ENCODE data around the gene KAT7. TPM values are rescaled to one million over a fixed set of nuclear protein-coding genes. Genes with fewer than 3 reads are reported as not detected.
A peak's percentile ranks its signal among the peaks of the same experiment; 100 is the strongest.

The KAT7 gene
- total RNA-seq, 1 experiment from 2014 or later = 50.4 TPM

- DNase-seq (ENCODE audit: low read depth) = no peak
These were observed 20.6 kb downstream of the KAT7 start for GRCh38 chr17:49809056-49809455.

DNA sequence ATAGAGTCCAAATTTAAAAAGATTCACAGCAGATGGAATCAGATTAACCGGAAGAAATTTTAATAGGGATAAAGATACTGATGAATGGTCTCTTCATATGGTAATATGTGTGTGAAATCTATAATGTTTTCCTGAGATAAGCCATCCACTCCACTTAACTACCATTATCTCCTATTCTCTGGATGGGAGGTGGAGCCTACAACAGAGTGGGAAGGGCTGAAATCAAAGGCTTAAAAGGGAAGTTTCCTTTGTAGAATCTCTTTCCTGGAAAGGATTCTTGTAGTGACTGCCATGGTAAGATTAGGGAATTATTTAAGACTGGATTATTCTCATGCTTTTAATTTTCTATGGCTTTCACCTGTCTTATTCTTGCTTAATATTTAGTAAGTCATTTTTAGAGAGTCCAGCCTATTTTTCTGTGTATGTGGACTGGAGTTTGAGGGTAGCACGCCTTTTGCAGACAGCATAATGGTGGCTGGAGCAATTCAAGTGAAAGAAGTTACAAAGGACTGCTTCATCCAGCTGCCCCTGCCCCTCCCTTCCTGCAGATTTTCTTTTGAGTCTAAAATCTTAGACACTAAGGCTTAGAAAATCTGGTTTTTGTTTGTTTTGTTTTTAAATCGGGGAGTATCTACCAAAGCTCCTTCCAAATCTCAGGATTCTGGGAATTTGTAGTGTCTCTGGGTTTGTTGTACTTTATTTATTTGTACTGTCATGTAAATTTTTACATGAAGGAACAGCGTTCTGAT, 26.5 kb downstream of the KAT7 start:
- DNase-seq (ENCODE audit: low read depth) = no peak

DNA sequence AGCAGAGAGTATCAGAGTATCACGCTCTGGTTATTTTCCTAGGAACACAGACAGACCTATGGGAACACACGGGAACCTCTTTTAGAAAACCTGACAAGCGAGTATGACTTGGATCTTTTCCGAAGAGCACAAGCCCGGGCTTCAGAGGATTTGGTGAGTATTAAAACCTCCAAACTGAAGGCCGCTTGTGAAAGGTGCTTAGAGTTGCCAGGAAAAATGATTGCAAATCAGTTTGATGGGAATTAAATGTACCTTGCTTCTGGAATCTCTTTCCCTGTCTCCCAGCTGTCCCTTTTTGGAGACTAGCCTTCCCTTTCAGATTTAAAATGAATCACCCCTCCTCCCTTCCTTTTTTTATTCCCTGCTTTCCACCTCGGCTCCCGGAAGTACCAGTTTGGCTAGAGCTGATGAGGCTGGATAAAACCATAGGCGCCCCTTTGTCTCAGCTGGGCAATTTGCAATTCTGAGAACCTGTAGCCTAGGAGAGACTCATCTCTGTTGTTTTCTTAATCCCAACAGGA, 27.3 kb downstream of the KAT7 start:
- no peak for DNase-seq (ENCODE audit: low read depth)

DNA sequence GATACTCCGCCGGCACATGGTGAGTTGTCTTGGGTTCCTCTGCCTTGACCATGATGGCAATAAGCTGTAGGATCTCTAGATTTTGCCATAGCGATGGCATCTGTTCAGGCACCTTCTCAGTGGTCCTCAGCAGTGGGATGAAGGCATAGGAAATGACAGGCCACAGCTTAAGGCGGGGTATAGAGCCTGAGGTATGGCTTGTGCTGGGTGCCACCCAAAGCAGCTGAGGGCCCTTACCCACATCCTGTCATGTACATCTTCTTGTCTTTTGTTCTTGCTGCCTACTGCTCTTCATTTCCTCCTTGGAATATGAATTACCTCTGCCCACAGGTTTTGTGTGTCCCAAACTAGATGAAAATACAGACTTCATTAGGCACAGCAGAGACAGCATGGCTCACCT, 29.5 kb downstream of the KAT7 start:
- DNase-seq (ENCODE audit: low read depth) = no peak

- no peak for DNase-seq (ENCODE audit: low read depth)
These were observed 30.7 kb downstream of the KAT7 start for GRCh38 chr17:49819138-49819537.

DNA sequence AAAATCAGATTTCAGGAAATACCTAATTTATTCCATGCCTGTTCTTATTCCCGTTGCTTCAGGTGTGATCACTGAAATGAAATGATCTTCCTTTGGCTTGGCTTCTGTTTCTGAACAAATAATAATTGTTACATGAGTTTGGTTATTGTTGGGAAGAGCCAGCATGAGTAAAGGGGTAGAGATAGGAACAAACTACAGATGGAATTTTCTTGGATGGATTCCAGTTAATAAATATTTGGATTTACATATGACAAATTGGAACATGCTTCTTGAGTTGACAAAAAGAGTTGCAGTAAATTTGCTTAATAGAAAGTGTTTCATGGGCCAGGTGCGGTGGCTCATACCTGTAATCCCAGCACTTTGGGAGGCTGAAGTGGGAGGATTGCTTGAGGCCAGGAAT, 31.2 kb downstream of the KAT7 start:
- DNase-seq (ENCODE audit: low read depth) = no peak

DNA sequence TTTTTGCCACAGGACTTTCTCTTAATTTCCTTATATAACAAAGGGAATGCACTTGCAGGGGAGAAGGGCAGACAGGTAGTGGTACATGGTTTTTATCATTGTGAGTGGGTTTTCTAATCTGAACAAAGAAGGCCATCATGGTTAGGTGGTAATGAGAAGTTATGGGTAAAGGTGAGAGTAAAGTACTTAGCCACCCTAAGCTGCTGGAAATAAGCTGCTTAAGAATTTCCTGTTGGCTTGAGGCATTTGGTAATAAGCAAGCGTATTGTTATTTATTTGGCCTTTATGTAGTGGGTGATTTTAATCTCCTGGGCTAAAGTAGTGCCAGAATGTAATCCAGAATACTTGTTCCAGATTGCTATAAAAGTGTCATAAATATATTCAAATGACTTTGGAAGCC, 32.3 kb downstream of the KAT7 start:
- no peak for DNase-seq (ENCODE audit: low read depth)

GRCh38 chr17:49821466-49821865, 33.0 kb downstream of the KAT7 start:
- DNase-seq (ENCODE audit: low read depth) = no peak

DNA sequence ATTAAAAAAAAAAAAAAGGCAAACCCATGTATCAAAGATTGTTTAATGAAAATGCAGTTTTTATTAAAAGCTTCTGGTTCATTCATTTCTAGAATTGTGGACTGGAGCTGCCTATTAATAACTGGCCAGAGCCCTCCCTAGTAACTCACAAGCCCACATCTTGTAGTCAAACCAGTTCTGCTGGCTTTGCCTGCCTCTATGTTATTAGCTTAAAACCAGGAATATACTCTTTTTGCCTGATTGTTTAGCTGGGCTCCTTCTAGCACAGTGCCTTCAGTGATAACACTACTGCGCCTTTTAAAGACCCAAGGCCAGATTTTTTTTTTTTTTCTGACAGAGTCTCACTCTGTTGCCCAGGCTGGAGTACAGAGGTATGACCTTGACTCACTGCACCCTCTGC, 33.4 kb downstream of the KAT7 start:
- no peak for DNase-seq (ENCODE audit: low read depth)

GRCh38 chr17:49822829-49823228, 34.3 kb downstream of the KAT7 start:
- DNase-seq (ENCODE audit: low read depth) = no peak

DNA sequence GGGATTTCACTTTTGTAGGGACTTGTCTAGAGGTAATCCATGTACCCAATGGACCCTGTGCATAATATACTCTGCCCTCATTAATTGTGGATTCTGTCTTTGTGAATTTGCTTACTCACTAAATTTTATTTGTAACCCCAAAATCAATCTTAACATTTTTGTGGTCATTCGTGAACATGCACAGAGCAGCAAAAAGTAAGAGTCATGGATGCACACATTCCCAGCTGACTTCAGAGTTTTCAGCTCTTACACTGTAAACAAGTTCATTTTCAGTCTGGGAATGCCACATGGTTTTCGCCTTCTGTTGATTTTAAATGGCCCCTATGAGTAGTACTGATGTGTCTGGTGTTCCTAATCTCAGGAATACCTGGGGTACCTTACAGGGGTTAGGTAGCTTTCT, 35.1 kb downstream of the KAT7 start:
- DNase-seq (ENCODE audit: low read depth) = peak; percentile 53

DNA sequence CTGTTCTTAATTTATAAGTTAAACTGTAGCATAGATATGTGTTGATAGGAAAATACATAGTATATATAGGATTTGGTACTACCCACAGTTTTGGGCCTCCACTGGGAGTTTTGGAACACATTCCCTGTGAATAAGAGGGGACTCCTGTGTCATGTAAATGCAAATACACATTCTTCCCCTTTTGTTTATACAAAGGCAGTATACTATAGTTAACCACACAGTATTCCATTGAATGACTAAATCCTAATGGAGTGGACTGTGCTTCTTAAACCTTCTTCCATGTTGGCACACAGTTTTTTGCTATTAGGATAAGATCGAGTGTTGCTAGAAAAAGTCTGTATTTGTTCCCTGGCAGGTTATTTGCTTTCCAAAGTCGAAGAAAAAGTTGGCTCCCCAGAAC, 37.2 kb downstream of the KAT7 start:
- no peak for DNase-seq (ENCODE audit: low read depth)

- peak; percentile 73 for DNase-seq (ENCODE audit: low read depth)
These were observed 39.8 kb downstream of the KAT7 start for GRCh38 chr17:49828325-49828724.

- peak; percentile 51 for DNase-seq (ENCODE audit: low read depth)
These were observed 40.5 kb downstream of the KAT7 start for GRCh38 chr17:49829026-49829425.

GRCh38 chr17:49830605-49831004, 42.1 kb downstream of the KAT7 start:
- peak; percentile 68 for DNase-seq (ENCODE audit: low read depth)

DNA sequence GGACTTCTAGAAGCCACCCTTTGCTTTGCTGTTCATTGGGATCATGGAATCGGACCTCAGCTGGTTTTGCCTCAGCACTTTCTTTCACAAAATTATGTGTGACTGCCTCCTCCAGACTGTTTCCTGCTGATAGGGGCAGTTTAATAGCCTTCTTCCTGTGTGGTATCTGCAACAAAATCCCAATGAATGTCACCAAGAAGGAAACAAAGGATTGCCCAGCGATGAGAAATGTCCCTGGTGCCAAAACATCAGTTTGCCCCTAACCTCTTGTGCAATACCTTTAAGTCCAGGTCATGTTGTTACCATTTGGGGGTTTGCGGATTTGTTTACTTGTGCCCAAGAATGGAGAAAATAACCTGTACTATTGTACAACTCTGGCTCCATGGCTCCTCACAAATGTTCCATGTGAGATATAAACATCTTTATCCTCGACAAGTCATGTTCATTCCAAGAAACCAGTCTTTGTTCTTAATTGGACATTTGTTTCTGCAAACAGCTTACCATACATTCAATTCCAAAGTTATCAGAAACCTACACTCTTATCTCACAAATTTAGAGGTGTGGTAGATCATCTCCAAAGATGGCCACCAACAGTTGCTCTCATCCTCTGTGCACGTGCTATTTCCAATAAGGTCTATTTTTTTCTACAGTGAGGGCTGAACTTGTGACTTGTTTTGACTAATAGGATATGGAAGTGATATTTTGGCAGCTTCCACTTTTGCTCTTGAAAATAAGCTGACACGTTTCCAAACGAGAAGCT, 44.5 kb downstream of the KAT7 start:
- DNase-seq (ENCODE audit: low read depth) = no peak

GRCh38 chr17:49834118-49834743, 45.8 kb downstream of the KAT7 start:
- DNase-seq (ENCODE audit: low read depth) = no peak

DNA sequence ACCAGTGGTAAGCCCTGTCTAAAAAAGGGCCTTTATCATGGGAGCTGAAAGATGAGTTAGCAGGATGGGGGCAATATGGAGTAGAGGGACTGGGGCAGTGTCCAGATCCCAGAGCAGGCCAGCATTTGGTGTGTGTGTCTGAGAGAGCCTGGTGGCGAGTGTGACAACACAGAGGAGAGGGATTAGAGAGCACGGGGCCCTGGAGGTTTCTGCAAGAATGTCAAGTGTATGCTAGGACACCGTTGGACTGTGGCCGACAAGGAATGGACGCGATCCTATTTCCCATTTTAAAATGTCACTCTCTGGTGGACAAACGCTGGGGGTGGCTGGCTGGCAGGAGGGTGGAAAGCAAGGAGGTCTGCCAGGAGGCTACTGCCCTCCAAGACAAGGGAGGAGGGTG, 47.0 kb downstream of the KAT7 start:
- DNase-seq (ENCODE audit: low read depth) = no peak

GRCh38 chr17:49836111-49837030, 47.9 kb downstream of the KAT7 start:
- DNase-seq (ENCODE audit: low read depth) = peak; percentile 71

DNA sequence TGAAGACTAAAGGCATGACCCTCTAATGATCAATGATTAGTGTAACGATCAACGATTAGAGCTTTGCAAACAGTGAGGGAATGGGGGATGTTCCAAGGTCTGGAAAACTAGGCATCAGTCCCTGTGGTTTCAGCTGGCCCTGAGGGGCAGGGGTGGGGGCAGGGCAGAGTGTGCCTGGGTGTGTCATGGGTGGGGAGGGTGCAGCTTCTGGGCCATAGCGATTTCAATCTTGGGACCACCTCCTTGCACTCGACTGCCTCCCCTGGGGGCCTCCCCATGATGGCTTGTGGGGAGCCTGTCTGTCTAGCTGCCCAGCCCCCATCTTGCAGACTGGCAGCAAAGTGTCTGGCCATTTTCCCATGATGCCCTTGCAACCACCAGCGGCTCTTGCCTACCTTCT, 51.0 kb downstream of the KAT7 start:
- no peak for DNase-seq (ENCODE audit: low read depth)

- DNase-seq (ENCODE audit: low read depth) = no peak
These were observed 53.1 kb downstream of the KAT7 start for GRCh38 chr17:49841548-49841947.

DNA sequence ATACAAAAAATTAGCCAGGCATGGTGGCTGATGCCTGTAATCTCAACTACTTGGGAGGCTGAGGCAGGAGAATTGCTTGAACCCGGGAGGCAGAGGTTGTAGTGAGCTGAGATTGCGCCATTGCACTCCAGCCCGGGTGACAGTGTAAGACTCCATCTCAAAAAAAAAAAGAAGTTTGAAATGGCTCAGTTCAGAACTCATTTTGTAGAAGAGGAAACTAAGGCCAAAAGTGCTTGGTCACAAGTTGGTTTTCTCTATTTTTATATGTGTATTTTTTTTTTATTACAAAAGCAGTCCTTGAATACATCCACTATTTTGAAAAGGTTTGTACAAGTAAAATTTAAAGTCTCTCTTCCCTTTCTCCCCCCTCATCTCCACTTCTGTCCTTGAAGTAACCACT, 53.9 kb downstream of the KAT7 start:
- DNase-seq (ENCODE audit: low read depth) = no peak

Data from M059J (cell line).